Brain microvascular endothelial cell (primary cell): ENCODE measurements around the gene TMEM126A.
"Not testable (repeated sequence)": the region's sequence is repeated elsewhere in the genome, so short reads cannot be mapped to it uniquely, and the experiment has no call there.

Source experiments
- DNase-seq: peaks from one replicate; pipeline ENCODE4 v3.0.0-alpha.2; 2020
- H3K27ac ChIP-seq: fragments of 250-450 bp; sonication (Bioruptor Pico); 2 replicates; pipeline ENCODE4 v1.5.1; 2020; ENCODE audit warnings: mild to moderate bottlenecking, moderate library complexity
- H3K27me3 ChIP-seq: fragments of 250-450 bp; sonication (Bioruptor Pico); replicated peaks from 2 replicates; pipeline ENCODE4 v1.5.1; 2020; ENCODE audit warnings: mild to moderate bottlenecking
- H3K36me3 ChIP-seq: fragments of 250-450 bp; sonication (Bioruptor Pico); replicated peaks from 2 replicates; pipeline ENCODE4 v1.5.1; 2020; ENCODE audit warnings: mild to moderate bottlenecking
- H3K4me3 ChIP-seq: 2 replicates; pipeline ENCODE4 v1.5.1; 2011; ENCODE audit warnings: low read depth, mild to moderate bottlenecking, control low read depth, low read length, moderate library complexity
- CTCF ChIP-seq: IDR thresholded peaks from 2 replicates; pipeline ENCODE4 v1.5.1; 2011; ENCODE audit warnings: low read depth, mild to moderate bottlenecking, moderate library complexity, low read length, control low read depth, inconsistent platforms; ENCODE audit errors: missing control alignments
- in situ Hi-C: cut with HindIII; loops from 2 replicates; pipeline ENCODE4 v1.10.0; 2017; ENCODE audit warnings: low sequenced_read_pairs, low pct_ligation_motif_present

TMEM126A gene

DNA sequence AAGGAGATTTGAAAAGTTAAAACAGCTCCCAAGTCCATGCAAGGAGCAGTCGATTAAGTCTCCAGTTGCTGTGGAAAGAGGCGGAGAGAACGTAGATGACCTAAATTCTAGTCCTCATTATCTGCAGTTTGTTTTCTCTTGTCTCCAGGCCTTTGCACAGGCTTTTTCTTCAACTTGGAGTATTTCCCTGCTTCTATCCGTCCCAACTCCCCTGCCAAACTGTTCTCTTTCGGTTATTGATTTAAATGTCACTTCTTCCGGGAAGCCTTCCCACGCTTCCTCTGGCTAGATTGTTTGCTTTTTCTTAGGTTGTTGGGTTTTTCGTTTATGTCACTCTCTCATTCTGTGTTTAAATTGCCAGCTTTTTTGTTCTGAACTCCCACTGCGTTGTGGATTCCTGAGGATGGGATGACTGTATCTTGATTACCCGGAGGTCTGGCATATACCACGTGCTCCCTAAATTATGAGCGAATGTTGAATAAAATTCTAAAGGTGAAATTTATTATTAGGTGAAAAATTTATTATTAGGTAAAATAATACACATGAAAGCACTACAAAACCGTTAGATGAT is 18.9 kb upstream of the TMEM126A start:
- no peak for TF ChIP-seq CTCF
- no peak for DNase-seq
- H3K4me3 ChIP-seq, result peak overlapping the region; percentile 87
- no peaks in the 10 kb centered on the region for H3K27me3 ChIP-seq
- in situ Hi-C loops, result no loop called here
- no peaks in the 10 kb centered on the region for H3K36me3 ChIP-seq
- H3K27ac ChIP-seq, result peak overlapping the region; percentile 52

DNA sequence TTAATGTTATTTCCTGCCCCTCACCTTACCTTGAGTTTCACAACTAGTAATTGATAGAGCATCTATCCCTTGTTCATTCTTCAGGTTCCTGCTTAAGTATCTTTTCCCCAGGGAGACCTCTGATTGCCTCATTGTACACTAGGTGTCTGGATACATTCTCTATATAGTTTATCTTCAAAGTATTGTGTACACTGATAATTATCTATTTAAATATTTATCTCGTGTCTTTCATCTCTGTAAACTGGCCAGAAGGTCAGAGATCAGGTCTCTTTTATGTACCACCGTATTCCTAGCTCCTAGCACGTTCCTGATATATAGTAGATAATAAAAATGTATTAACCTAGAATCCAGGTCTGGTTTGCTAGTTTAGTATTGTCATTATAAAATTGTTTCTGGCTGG is 13.0 kb upstream of the TMEM126A start:
- no peak overlapping the region for H3K4me3 ChIP-seq
- no peak overlapping the region for H3K27ac ChIP-seq
- H3K27me3 ChIP-seq, result no peaks in the 10 kb centered on the region
- DNase-seq, result no peak
- H3K36me3 ChIP-seq, result peaks cover 10% of the 10 kb centered on the region
- no peak for TF ChIP-seq CTCF
- in situ Hi-C loops, result no loop called here

DNA sequence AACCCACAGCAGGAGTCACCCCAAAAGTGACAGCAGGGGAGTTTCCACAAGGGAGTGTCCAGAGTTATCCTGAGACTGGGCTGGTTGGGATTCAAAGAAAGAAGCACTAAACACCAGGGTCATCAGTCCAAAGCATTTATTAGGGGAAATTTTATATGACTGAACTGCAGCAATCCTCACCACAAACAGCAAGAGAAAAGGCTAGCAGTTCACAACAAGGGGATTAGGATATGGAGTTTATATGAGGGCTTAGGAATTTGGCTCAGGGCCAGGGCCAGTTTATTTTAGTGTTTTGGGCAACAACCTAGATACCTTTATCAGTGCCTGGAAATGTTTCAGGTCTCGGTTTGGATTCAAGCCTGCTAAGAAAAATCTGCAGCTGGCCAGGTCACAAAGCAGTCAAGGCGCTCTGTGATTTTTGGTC is 4.6 kb upstream of the TMEM126A start:
- no peak for DNase-seq
- Histone ChIP-seq H3K36me3 (no peaks in the 10 kb centered on the region), H3K4me3 (no peak overlapping the region), H3K27ac (no peak overlapping the region), H3K27me3 (no peaks in the 10 kb centered on the region)
- in situ Hi-C loops, result no loop called here
- TF ChIP-seq CTCF, result no peak

DNA sequence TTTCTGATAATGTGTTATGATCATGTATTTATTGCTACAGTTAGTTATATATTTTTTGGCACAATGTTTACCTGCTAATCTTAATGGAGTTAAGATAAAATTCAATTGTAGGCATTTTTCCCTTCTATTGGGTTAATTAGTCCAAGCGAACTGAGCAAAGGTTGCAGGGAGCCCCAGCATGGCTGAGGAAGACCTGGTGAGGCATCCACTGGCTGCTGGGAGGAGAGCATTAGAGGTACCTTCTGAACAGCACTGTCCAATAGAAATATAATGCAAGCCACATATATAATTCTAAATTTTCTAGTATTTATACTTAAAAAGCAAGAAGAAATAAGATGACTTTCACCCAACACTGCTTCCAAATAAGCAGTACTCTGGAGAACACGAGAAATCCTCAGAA is 689 bp upstream of the TMEM126A start:
- no peak for DNase-seq
- H3K4me3 ChIP-seq, result peak overlapping the region; percentile 91
- in situ Hi-C loops, result no loop called here
- no peak overlapping the region for H3K27ac ChIP-seq
- no peak for TF ChIP-seq CTCF
- no peaks in the 10 kb centered on the region for H3K36me3 ChIP-seq
- no peaks in the 10 kb centered on the region for H3K27me3 ChIP-seq

DNA sequence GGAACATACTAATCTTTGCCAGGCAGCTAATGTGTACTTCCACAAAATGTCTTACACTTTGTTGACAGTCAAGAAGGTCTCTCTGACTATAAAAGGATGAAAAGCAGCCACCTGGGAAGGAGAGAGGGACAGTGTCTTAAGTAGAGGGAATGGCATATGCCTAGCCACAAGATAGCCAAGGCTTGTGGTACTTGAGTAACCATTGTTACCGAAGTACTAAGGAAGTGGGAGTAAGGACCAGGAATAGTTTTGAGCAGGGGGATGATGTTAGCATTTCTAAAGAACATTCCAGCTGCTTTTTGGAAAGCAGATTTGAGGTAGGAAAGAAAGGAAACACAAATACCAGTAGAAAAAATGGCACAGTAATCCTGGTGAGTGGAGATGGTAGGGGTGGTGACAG is 3.4 kb downstream of the TMEM126A start:
- no peak overlapping the region for H3K27ac ChIP-seq
- no peak for TF ChIP-seq CTCF
- peaks cover 2% of the 10 kb centered on the region for H3K36me3 ChIP-seq
- in situ Hi-C loops, result no loop called here
- DNase-seq, result no peak
- no peak overlapping the region for H3K4me3 ChIP-seq
- H3K27me3 ChIP-seq, result no peaks in the 10 kb centered on the region

- DNase-seq, result no peak
- Histone ChIP-seq H3K4me3 (no peak overlapping the region), H3K36me3 (peaks cover 11% of the 10 kb centered on the region), H3K27me3 (no peaks in the 10 kb centered on the region), H3K27ac (no peak overlapping the region)
- in situ Hi-C loops, result no loop called here
- TF ChIP-seq CTCF, result no peak
These were observed 5.2 kb downstream of the TMEM126A start for GRCh38 chr11:85652786-85653447.

DNA sequence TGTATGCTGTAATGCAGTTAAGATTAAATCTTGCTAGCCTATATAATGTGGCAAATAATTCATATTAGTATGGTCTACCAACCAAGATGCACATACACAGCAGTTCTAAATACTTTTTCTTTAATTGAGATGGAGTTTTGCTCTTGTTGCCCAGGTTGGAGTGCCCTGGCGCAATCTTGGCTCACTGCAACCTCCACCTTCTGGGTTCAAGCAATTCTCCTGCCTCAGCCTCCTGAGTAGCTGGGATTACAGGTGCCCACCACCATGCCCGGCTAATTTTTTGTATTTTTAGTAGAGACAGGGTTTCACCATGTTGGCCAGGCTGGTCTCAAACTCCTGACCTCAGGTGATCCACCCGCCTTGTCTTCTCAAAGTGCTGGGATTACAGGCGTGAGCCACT is 6.6 kb downstream of the TMEM126A start:
- H3K27ac ChIP-seq, H3K27me3 ChIP-seq, H3K4me3 ChIP-seq, DNase-seq, in situ Hi-C loops: not testable (repeated sequence)
- peaks cover 15% of the 10 kb centered on the region for H3K36me3 ChIP-seq
